Activated CD8-positive, alpha-beta memory T cell treated with anti-CD3 and anti-CD28 coated beads for 48 hours (primary cell): ENCODE data around the gene ADAMTS2.

Experiments
- DNase-seq, 3 experiments: peaks; one replicate each; pipeline ENCODE4 v3.0.0-alpha.2; 2020; ENCODE audit warnings: low read depth in 2 of 3, low spot score in 2 of 3

The ADAMTS2 gene

DNA sequence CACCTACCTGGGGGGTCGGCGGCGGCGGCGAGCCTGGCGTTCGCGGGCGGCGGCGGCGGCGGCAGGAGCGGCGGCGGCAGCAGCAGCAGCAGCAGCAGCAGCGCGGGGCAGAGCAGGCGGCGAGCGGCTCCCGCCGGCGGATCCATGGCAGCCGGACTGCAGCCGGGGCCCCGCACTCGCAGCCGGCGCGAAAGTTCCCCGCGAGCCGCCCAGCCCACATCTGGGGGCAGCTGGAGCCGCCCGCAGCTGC, 153 bp downstream of the ADAMTS2 start:
- no peak for DNase-seq

DNA sequence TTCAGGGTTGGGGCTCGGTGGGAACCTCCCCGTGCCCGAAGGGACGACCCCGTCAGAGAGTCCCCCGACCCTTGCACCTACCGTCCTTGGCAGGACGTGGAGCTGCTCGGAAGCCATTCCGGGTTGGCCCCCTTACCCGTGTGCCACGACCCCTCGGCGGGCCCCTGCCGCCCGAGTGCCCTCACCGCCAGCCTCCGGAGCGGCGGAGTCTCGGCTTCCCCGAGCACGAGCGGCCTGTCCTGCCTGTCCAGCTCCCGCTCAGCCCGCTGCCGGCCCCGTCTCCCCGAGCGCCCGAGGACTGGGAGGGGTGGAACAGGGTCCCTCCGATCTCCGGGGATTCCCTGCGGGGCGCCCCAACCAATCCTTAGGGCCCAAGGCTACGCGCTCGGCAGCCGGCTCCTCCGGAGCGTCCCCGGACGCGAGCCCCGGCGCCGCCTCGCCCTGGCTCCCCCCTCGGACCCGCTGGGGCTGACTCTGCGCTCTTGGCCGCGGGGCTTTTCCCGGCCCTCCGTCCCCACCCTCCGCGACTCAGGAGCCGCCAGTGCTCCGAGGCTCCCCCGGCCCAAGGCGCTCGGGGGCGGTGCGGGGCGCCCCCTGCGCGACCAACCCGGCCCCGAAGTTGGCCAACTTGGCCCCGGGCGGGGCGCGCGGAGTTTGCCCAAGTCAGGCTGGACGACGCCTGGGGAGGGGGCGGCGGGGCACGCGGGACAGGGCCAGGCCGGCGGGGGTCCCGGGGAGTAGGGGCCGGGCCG, 654 bp downstream of the ADAMTS2 start:
- no peak for DNase-seq

DNA sequence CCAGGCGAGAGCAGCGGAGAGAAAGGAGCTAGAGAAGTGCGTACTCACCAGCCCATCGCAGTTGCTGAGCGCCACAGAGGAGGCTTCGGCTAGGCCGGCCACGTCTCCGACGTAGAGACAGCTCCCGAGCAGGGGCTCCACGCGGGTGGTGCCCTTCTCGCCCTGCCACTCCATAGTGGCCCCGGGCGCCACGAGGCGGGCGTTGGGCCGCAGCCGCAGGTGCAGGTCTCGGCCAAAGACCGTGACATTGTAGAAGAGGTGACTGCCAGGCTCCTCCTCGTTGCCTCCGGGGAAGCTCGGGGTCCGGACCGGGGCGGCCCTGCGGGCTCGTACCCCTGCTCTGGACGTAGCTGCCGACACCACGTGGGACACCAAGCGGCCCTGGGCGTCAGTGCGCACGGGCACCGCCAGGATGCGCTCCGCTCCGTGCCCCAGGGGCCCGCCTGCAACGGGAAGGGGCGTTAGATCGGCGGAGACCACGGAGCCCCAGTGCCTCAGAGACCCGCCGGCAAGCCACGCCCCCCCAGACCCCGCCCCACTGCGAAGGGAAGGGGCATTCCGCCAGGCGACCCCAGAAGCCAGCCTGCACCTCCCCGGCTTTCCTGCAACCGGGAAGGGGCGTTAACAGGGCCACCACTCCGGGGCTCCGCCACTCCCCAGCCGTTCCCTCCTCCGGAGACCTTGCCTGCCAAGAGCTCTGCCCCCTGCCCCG, 1.4 kb downstream of the ADAMTS2 start:
- no peak for DNase-seq

DNA sequence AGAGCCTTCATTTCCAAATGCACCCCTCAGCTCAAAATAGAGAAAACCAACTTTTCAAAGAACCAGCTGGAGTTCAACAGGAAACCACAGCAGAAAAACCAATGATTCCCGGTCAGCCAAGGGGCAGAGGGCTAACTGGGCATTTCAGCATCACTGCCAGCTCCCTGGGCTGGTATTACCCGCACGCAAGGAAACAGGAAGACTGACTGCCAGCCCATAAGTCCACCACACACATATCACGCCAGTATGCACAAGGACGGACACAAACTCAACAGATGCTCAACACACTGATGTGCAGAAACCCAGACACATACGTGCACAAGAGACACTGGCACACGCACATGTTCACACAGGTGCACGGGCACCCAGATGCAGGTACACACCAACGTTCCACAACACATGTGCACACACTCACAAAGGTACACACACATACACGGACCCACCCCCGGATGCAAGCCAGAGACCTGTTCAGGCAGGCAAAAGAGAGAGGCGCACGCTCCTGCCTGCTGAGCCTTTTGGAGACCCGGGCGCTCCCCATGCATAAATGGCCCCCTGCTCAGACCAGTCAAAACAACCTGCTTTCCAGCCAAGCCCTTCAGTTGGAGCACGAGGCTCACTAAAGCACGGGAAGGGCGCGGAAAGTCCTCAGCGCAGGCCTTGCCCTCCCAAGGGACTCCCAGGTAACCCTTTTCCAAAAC, 2.1 kb downstream of the ADAMTS2 start:
- DNase-seq: no peak

DNA sequence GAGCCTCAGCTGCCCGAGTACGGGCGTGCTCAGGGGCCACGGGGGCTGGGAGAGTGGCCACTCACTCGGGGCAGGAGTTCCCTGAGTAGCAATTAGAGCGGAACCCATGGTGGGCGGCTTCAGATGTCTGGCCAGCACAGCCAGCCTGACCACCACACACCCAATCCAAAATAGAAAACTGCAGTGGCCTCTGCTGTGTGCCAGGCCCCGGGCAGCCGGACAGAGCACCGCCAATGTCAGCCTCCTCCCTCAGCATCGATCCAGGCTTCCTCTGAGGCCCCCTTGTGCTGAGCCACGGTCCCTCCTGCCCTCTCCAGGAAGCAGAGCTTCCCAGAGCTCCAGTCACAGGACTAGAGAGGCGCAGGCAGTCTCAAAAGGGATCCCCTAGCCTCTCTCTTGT, 2.7 kb downstream of the ADAMTS2 start:
- no peak for DNase-seq

- DNase-seq: no peak
These were observed 4.8 kb downstream of the ADAMTS2 start for GRCh38 chr5:179340465-179340864.

DNA sequence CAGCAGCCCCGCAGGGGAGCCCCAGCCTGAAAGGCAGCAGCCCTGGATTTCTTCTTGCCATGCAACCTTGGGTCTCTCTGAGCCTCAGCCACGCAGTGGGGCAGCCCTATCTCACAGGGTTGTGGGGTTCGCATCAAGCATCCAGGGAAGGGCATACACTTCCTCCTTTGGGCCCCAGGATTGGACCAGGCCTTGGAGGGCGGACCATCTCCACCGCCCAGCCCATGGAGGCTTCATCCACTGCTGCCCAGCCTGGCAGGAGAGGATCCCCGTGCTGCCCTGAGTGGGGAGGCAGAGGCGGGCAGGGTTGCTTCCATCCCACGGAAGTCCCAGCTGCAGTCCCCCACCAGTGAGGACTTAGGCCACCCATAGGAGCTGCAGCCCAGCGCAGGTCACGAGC, 5.3 kb downstream of the ADAMTS2 start:
- DNase-seq: no peak

DNA sequence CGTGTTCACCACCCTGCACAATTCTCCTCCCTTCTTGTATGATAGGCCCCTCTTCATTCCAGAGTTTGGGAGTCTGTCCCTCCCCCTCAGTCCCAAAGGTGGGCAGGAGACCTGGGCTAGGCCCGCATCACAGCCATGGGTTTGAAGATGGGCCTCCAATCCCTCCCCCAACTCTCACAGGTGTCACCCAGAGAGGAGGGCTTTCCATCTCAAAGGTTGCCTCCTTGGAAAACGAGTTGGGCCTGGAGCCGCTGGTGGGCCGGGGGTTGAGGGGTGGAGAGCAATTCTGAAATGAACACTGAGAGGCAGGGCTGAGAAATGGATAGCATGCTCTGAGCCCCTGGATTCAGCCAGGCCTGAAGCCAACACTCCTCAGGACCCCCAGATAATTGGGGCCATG, 6.2 kb downstream of the ADAMTS2 start:
- DNase-seq: no peak

- no peak for DNase-seq
These were observed 7.2 kb downstream of the ADAMTS2 start for GRCh38 chr5:179337796-179338676.

- no peak for DNase-seq
These were observed 8.1 kb downstream of the ADAMTS2 start for GRCh38 chr5:179336871-179337795.

DNA sequence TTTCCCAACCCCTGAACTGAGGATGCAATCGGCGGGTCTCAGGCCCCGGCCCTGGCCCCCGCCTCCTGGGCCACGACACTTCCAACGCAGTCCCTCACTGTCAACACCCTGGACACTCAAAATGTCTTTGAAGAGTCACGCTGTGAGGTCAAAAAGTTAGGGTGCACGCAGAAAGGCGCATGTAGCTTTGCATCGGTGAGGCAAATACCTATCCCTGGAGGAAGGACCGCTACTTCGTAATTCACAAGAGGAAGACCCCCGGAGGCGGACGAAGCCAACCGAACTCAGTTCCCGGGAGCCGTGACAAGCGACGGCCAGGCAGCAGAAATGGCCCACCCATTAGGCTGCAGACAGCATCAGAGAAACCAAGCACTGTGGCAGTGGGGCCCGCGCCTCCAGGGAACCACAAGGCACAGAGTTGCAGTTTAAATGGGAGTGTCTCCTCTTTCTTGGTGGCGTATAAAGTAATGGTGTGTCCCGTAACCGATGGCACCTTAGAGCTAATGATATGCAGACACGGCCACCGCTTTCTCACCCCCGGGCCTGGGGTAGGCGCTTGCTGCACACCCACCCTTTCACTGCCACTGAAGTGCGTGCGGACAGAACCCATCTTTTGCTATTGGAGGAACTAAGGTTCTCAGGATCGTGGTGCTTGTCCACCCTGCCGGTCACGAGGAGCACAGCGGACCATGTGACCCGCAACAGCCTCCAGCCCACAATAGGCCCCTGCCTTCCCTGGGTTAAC, 9.0 kb downstream of the ADAMTS2 start:
- no peak for DNase-seq

- DNase-seq: no peak
These were observed 11.2 kb downstream of the ADAMTS2 start for GRCh38 chr5:179333796-179334761.

GRCh38 chr5:179332741-179333290, 12.4 kb downstream of the ADAMTS2 start:
- no peak for DNase-seq

DNA sequence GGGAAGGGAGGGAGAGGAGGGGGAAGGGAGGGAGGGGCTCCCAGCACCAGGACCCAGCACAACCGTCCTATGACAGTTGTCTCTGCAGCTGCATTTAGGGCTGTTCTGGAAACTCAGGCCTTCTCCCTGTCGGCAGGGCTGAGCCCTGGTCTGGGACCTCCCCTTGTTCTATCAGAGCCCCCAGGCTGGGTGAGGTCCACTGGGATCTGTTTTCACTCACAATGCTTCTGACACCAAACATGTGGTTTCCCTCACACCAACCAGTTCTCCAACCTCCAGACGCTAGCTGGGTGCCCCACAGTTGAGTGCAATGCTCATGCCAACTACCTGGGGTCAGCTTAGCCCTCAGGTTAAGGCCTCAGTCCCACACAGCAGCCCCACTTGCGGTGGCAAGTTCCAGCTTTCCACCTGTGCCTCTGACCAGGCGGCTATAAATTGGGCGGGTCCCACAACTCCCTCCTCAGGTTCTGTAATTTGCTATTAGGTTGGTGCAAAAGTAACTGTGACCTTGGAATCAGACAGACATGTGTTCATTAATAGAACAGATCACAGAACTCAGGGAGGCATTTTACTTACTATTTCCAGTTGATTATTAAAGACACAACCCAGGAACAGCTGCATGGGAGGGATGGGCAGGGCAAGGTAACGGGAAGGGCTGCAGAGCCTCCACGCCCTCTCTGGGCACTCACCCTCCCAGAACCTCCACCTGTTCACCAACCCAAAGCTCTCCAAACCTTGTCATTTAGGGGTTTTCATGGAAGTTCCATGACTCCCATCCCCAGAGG, 13.5 kb downstream of the ADAMTS2 start:
- no peak for DNase-seq

DNA sequence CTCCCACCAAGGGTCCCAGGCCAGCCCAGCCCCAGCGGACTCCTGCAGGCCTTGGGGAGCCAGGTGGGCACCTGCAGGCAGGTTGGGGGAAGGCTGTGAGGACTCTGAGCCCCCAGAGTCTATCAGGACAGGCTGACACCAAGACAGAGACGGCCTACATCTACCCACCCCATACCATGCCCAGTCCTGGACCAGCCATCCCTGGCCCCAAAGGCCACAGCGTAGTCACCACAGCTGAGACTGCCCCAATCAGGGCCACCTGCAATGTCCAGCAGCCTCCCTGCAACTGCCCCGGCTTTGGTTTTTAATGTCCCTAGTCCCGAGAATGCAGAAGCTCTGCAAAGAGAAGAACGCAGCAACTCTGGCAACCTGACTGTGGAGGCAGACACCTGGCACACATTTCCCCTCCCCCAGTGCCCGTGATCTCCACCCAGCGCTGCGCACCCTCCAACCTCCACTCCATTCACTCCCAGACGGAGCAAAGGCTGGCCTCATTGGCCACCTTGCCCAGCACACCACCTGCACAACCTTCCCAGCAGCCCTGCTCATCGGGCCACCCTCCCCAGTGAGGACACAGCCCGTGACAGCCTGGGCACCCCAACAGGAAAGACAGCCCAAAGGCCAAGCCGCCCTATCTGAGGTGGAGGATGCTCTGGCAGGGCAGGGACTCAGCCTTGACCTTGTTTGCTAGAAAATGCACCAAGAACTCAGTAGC, 14.9 kb downstream of the ADAMTS2 start:
- no peak for DNase-seq

DNA sequence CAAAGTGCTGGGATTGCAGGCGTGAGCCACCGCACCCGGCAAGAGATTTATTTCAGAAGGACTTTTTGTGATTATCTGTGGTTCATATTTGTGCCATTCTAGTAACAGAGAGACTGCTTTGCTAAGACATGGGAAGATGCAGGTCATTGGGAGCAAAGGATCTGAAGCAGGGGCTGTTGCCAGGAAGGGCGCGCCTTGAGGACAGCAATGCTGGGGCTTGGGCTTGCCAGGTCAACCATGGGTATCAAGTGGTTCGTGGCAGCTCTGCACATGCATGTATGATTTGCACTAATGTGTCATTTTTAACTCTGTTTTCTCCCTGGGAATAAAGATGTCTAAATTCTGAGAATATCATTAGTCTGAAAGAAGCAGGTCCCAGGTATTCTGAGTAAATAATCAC, 17.0 kb downstream of the ADAMTS2 start:
- no peak for DNase-seq
